HG02588 (cell line): ENCODE results near the gene IRF2BP2.

Experiments
- ATAC-seq: cut with Tn5 transposase; IDR thresholded peaks from one replicate; pipeline ENCODE4 v1.9.1; 2021; ENCODE audit warnings: mild to moderate bottlenecking, moderate library complexity; ENCODE audit not compliant: unreplicated experiment

IRF2BP2 gene

GRCh38 chr1:234559902-234560676 is 49.9 kb downstream of the IRF2BP2 start:
- ATAC-seq = no peak

GRCh38 chr1:234559152-234559901 is 50.7 kb downstream of the IRF2BP2 start:
- ATAC-seq = no peak

GRCh38 chr1:234558330-234558836 is 51.6 kb downstream of the IRF2BP2 start:
- no peak for ATAC-seq

GRCh38 chr1:234556245-234556943 is 53.6 kb downstream of the IRF2BP2 start:
- no peak for ATAC-seq

GRCh38 chr1:234555390-234556024 is 54.5 kb downstream of the IRF2BP2 start:
- no peak for ATAC-seq

- no peak for ATAC-seq
Measured at GRCh38 chr1:234554698-234555311, 55.2 kb downstream of the IRF2BP2 start.
